ENCODE data around the gene HRK. TPM values are rescaled to one million over a fixed set of nuclear protein-coding genes. Genes with fewer than 3 reads are reported as not detected.

The HRK gene
- total and polyA plus RNA-seq, 2 of the 8 experiments (the other 6 are each of a cell fraction or from before 2014, with no cell fraction given), result 1.6 to 2.7 TPM

DNA sequence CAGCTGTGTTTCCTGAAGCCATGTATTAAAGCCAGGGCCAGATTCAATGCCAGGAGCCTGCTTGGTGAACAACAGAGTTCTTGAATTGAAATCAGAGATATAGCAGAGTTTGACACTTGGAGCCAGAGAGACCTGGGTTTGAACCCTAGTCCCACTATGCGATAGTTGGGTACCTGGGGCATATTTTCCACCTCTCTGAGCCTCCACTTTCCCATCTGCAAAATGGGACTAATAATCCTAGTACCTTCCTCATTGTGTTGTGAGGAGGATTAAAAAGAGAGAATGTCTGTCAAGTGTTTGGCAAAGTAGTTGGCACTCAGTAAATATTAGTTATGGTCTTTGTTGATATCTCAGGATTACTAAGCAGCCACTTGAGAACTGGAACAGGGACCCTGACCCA is 6.0 kb upstream of the HRK start:
- Histone ChIP-seq H3K56ac (replicated peaks; ENCODE audit: insufficient read length, low read depth, low read length) (no peak overlapping the region), H2BK20ac (ENCODE audit: low read length) (no peak overlapping the region), H2BK120ac (replicated peaks; ENCODE audit: low read depth, low read length) (no peak overlapping the region), H2BK12ac (ENCODE audit: low read depth, low read length) (no peak overlapping the region), H4K8ac (ENCODE audit: extremely low read depth, insufficient read depth, low read length) (no peak overlapping the region), H3K18ac (ENCODE audit: extremely low read depth, low read length) (no peak overlapping the region), H2BK5ac (ENCODE audit: low read depth, low read length) (no peak overlapping the region), H3K4me2 (ENCODE audit: insufficient read depth in 1 of 2, low read depth in 2 of 2, low read length in 2 of 2) (no peak overlapping the region), H2AFZ (ENCODE audit: low read length) (no peak overlapping the region), H4K91ac (replicated peaks; ENCODE audit: insufficient read length, low read length) (no peak overlapping the region), H3K27me3 (replicated peaks in 1 of 4; ENCODE audit: control insufficient read depth in 3 of 4, extremely low read depth in 1 of 4, insufficient read depth in 3 of 4, low read length in 3 of 4) (peaks cover 3 to 14% (median 11%) of the 10 kb centered on the region in 4 experiments), H3K79me2 (ENCODE audit: control insufficient read depth in 1 of 2, insufficient read depth in 2 of 2, low read length in 2 of 2) (no peaks in the 10 kb centered on the region), H3K9ac (replicated peaks in 1 of 4; ENCODE audit: extremely low read depth in 1 of 4, low read depth in 3 of 4, low read length in 3 of 4) (no peak overlapping the region), H3K36me3 (ENCODE audit: control insufficient read depth in 2 of 4, insufficient read depth in 4 of 4, low read length in 3 of 4) (no peaks in the 10 kb centered on the region), H3K79me1 (ENCODE audit: low read depth, low read length) (no peaks in the 10 kb centered on the region), H4K5ac (ENCODE audit: insufficient read length, low read depth, low read length) (no peak overlapping the region), H3K14ac (ENCODE audit: insufficient read length) (no peak overlapping the region), H3K4me3 (ENCODE audit: extremely low read depth in 1 of 4, insufficient read depth in 2 of 4, low read depth in 3 of 4, low read length in 4 of 4) (no peak overlapping the region), H3K4ac (replicated peaks; ENCODE audit: insufficient read length, low read depth, low read length) (no peak overlapping the region), H3K4me1 (replicated peaks in 1 of 4; ENCODE audit: control insufficient read depth in 3 of 4, insufficient read depth in 4 of 4, low read length in 3 of 4) (peaks cover 0 to 3% (median 2%) of the 10 kb centered on the region in 4 experiments; a peak in 2 of 7 replicates), H3K9me3 (ENCODE audit: insufficient read depth in 2 of 2, low read depth in 1 of 2, low read length in 1 of 2) (no peaks in the 10 kb centered on the region; a peak in 1 of 4 replicates), H2AK5ac (ENCODE audit: low read depth, low read length) (no peak overlapping the region), H2BK15ac (ENCODE audit: low read length) (no peak overlapping the region), H3K23ac (ENCODE audit: insufficient read length) (no peak overlapping the region), H4K20me1 (replicated peaks in 1 of 2; ENCODE audit: control insufficient read depth in 1 of 2, insufficient read depth in 2 of 2, low read length in 2 of 2) (peaks cover 0 to 2% of the 10 kb centered on the region in 2 experiments), H3K23me2 (ENCODE audit: low read depth, low read length) (no peaks in the 10 kb centered on the region), H3K27ac (ENCODE audit: low read depth, low read length) (no peak overlapping the region)
- CTCF ChIA-PET (ENCODE audit: partially characterized antibody), result interaction anchor here (1.4 kb wide), 1 partner anchor 13 kb away, joined by 3 read pairs; no protein-coding TSS in a partner anchor
- TF ChIP-seq TAF1 (IDR thresholded peaks at IDR 0.05; ENCODE audit: low read depth, low read length), result no peak
- TF ChIP-seq, protein P1, sequence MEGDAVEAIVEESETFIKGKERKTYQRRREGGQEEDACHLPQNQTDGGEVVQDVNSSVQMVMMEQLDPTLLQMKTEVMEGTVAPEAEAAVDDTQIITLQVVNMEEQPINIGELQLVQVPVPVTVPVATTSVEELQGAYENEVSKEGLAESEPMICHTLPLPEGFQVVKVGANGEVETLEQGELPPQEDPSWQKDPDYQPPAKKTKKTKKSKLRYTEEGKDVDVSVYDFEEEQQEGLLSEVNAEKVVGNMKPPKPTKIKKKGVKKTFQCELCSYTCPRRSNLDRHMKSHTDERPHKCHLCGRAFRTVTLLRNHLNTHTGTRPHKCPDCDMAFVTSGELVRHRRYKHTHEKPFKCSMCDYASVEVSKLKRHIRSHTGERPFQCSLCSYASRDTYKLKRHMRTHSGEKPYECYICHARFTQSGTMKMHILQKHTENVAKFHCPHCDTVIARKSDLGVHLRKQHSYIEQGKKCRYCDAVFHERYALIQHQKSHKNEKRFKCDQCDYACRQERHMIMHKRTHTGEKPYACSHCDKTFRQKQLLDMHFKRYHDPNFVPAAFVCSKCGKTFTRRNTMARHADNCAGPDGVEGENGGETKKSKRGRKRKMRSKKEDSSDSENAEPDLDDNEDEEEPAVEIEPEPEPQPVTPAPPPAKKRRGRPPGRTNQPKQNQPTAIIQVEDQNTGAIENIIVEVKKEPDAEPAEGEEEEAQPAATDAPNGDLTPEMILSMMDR (IDR thresholded peaks at IDR 0.05; ENCODE audit: control extremely low read depth in 1 of 3, insufficient read depth in 1 of 3, low read depth in 1 of 3, low read length in 3 of 3), result no peak
- WGBS, 2 experiments (ENCODE audit: extremely low coverage in 1 of 2, insufficient coverage in 1 of 2, insufficient read length in 1 of 2, insufficient replicate concordance in 2 of 2, low coverage in 1 of 2, low lambda C conversion rate in 2 of 2, missing lambda C conversion rate in 1 of 2), result 88% methylated on average over 1 of the region's 1 CpG; no CpG with 5 or more reads in 1 of the 2 experiments
- DNase-seq (ENCODE audit: low read depth in 1 of 2, low spot score in 2 of 2), result no peak
- FAIRE-seq, result no peak
- POLR2A ChIA-PET (ENCODE audit: partially characterized antibody), result no interaction called here
